Measurements from ENCODE around the gene OR6C76.

The OR6C76 gene

GRCh38 chr12:55470088-55470829 lies 44.2 kb downstream of the OR6C76 start, which contains the start of gene OR6C70:
Gene OR6C70, minus strand, starts transcription at chr12:55470138. Its CDS starts 0 bp downstream, at chr12:55470138.
- no peak for DNase-seq

GRCh38 chr12:55472264-55472663 lies 46.2 kb downstream of the OR6C76 start:
- no peak for DNase-seq
